ENCODE measurements around the gene ACTL10. TPM values are rescaled to one million over a fixed set of nuclear protein-coding genes. Genes with fewer than 3 reads are reported as not detected.

The ACTL10 gene
- total and polyA plus RNA-seq, 2 of the 13 experiments (the other 11 are each of a cell fraction or from before 2014, with no cell fraction given) = not detected

GRCh38 chr20:33673114-33673409 is 6.3 kb downstream of the ACTL10 start (continued):
- no peak for TF ChIP-seq RBM22 (optimal IDR thresholded peaks at IDR 0.05; ENCODE audit: low read length)
- TF ChIP-seq SKIL (CRISPR knock-in tag; IDR thresholded peaks at IDR 0.05; ENCODE audit: borderline replicate concordance) = no peak
- no peak for TF ChIP-seq RFXANK (CRISPR knock-in tag; IDR thresholded peaks at IDR 0.05)
- TF ChIP-seq SNAPC5 (CRISPR knock-in tag; IDR thresholded peaks at IDR 0.05; ENCODE audit: borderline replicate concordance) = no peak
- no peak for TF ChIP-seq SMARCE1 (IDR thresholded peaks at IDR 0.05; ENCODE audit: borderline replicate concordance)
- TF ChIP-seq ZNF253 (CRISPR knock-in tag; IDR thresholded peaks at IDR 0.05; ENCODE audit: borderline replicate concordance) = 0 out of 2 replicates have a peak, but pooled peaks have one; percentile 25
- no peak for TF ChIP-seq ZNF670 (CRISPR knock-in tag; IDR thresholded peaks at IDR 0.05; ENCODE audit: borderline replicate concordance)
- TF ChIP-seq KDM4B (CRISPR knock-in tag; IDR thresholded peaks at IDR 0.05) = 0 out of 2 replicates have a peak, but pooled peaks have one; percentile 5
- TF ChIP-seq HOXA7 (CRISPR knock-in tag; IDR thresholded peaks at IDR 0.05) = no peak
- no peak for TF ChIP-seq FOXP1 (IDR thresholded peaks at IDR 0.05)
- TF ChIP-seq FOXP1 (CRISPR knock-in tag; IDR thresholded peaks at IDR 0.05) = no peak
- peak; percentile 79; the same call in 1 of the 2 replicates for TF ChIP-seq TBP (CRISPR knock-in tag; IDR thresholded peaks at IDR 0.05)
- TF ChIP-seq MTA3 (CRISPR knock-in tag; IDR thresholded peaks at IDR 0.05) = no peak
- no peak for TF ChIP-seq HMGXB3 (CRISPR knock-in tag; IDR thresholded peaks at IDR 0.05; ENCODE audit: borderline replicate concordance)
- TF ChIP-seq BCL3 (CRISPR knock-in tag; IDR thresholded peaks at IDR 0.05) = peak; percentile 33; the same call in 1 of the 2 replicates
- TF ChIP-seq IRX3 (CRISPR knock-in tag; IDR thresholded peaks at IDR 0.05; ENCODE audit: borderline replicate concordance, low read depth) = no peak
- no peak for TF ChIP-seq ATF3 (CRISPR knock-in tag; IDR thresholded peaks at IDR 0.05)
- TF ChIP-seq ZNF589 (CRISPR knock-in tag; conservative IDR thresholded peaks at IDR 0.05) = no peak
- TF ChIP-seq TSC22D2 (CRISPR knock-in tag; IDR thresholded peaks at IDR 0.05; ENCODE audit: borderline replicate concordance) = no peak
- TF ChIP-seq SAFB2 (CRISPR knock-in tag; IDR thresholded peaks at IDR 0.05; ENCODE audit: borderline replicate concordance, low read depth) = no peak; the same call in 1 of the 2 replicates
- TF ChIP-seq SMAD3 (CRISPR knock-in tag; IDR thresholded peaks at IDR 0.05) = no peak
- no peak for TF ChIP-seq ZNF33A (CRISPR knock-in tag; IDR thresholded peaks at IDR 0.05; ENCODE audit: borderline replicate concordance)
- no peak for TF ChIP-seq KLF6 (CRISPR knock-in tag; IDR thresholded peaks at IDR 0.05)
- no peak for TF ChIP-seq NFIC (IDR thresholded peaks at IDR 0.05; ENCODE audit: low read length)
- no peak for TF ChIP-seq HDAC1 (CRISPR knock-in tag; IDR thresholded peaks at IDR 0.05)
- no peak; the same call in 1 of the 2 replicates for TF ChIP-seq ZMYM4 (CRISPR knock-in tag; IDR thresholded peaks at IDR 0.05)
